K562 (cell line): ENCODE data around the gene B4GALNT4. TPM values are rescaled to one million over a fixed set of nuclear protein-coding genes. Genes with fewer than 3 reads are reported as not detected.
A peak's percentile ranks its signal among the peaks of the same experiment; 100 is the strongest.

Experiments used
- FIP1L1 ChIP-seq: fragments of 200-400 bp; formaldehyde crosslinking; IDR thresholded peaks from 2 replicates; pipeline ENCODE4 v1.6.1; 2018; ENCODE audit warnings: mild to moderate bottlenecking, low read depth, low read length; ENCODE audit not compliant: poor library complexity, severe bottlenecking
- NELFE ChIP-seq: IDR thresholded peaks from 2 replicates; pipeline ENCODE4 v1.6.1; 2011; ENCODE audit warnings: mild to moderate bottlenecking; ENCODE audit not compliant: insufficient read depth, insufficient read length
- NR2C1 ChIP-seq, 2 experiments: fragments of 450-650 bp; IDR thresholded peaks; 2 replicates each; pipeline ENCODE4 v1.6.1; 2017; ENCODE audit warnings: mild to moderate bottlenecking in 2 of 2, antibody characterized with exemption in 1 of 2, inconsistent platforms in 1 of 2, missing compliant biosample characterization in 1 of 2, missing genetic modification characterization in 1 of 2
- POLR2AphosphoS2 ChIP-seq: IDR thresholded peaks from 2 replicates; pipeline ENCODE4 v1.6.1; 2012; ENCODE audit warnings: low read length, improper control_type of control experiment
- POLR2B ChIP-seq: fragments of 450-650 bp; IDR thresholded peaks from 2 replicates; pipeline ENCODE4 v1.6.1; 2018; ENCODE audit warnings: low read depth; ENCODE audit not compliant: partially characterized antibody
- TCFL5 ChIP-seq: fragments of 250-450 bp; sonication (Bioruptor Pico); conservative IDR thresholded peaks from 2 replicates; pipeline ENCODE4 v1.6.1; 2021; ENCODE audit warnings: mild to moderate bottlenecking, moderate library complexity, matching md5 sums
- ZBTB7A ChIP-seq: IDR thresholded peaks from 2 replicates; pipeline ENCODE4 v1.6.1; 2011; ENCODE audit warnings: low read depth, mild to moderate bottlenecking, low read length, moderate library complexity, borderline replicate concordance; ENCODE audit not compliant: control insufficient read depth
- ZNF253 ChIP-seq: fragments of 250-450 bp; sonication (Bioruptor Pico); conservative IDR thresholded peaks from 2 replicates; pipeline ENCODE4 v1.6.1; 2021; ENCODE audit warnings: mild to moderate bottlenecking
- ZNF324 ChIP-seq: fragments of 250-450 bp; sonication (Bioruptor Pico); IDR thresholded peaks from 2 replicates; pipeline ENCODE4 v1.4.0; 2020; ENCODE audit warnings: mild to moderate bottlenecking
- ZNF668 ChIP-seq: fragments of 250-450 bp; sonication (Bioruptor Pico); IDR thresholded peaks from 2 replicates; pipeline ENCODE4 v1.8.0; 2022; ENCODE audit warnings: mild to moderate bottlenecking, inconsistent platforms
- polyA plus RNA-seq, 8 experiments: library from polyadenylated mRNA; depleted of rRNA in 4 of 8; stranded (reverse) in 5 of 8; unstranded in 3 of 8; fragments of >200 nt; fragmentation: Nextera tagmentation in 2 of 8; fragmentation: Illumina TruSeq in 1 of 8; extraction: Ambion mirVana in 2 of 8; extraction: Trizol in 1 of 8; gene quantifications; 2 replicates each; pipeline versions ENCODE4 v1.2.1 to v1.2.3, GENCODE V29; 2011 to 2014; ENCODE audit warnings: inconsistent platforms in 1 of 8, missing spikeins in 1 of 8
- total RNA-seq, 7 experiments: library from RNA; depleted of rRNA in 6 of 7; stranded (reverse); fragments of >200 nt in 6 of 7; fragmentation: Illumina TruSeq in 2 of 7; extraction: Trizol in 2 of 7; gene quantifications; 2 replicates each; pipeline versions ENCODE4 v1.2.1 to v1.2.3, GENCODE V29; 2011 to 2021; ENCODE audit warnings: low replicate concordance in 1 of 7
- TF ChIP-seq, protein P1 (sequence below): sonication (generic); formaldehyde crosslinking; IDR thresholded peaks from 2 replicates; pipeline ENCODE4 v1.8.0; 2023; ENCODE audit warnings: missing genetic modification reagents, mild to moderate bottlenecking, borderline replicate concordance
- TF ChIP-seq, protein P2 (sequence below): sonication (generic); formaldehyde crosslinking; IDR thresholded peaks from 2 replicates; pipeline ENCODE4 v1.8.0; 2022; ENCODE audit warnings: mild to moderate bottlenecking, missing genetic modification reagents

The B4GALNT4 gene
- total and polyA plus RNA-seq, 9 of the 15 experiments (the other 6 are each of a cell fraction or from before 2014, with no cell fraction given): 0.20 to 37.1 (median 10.8) TPM; not detected in 1

DNA sequence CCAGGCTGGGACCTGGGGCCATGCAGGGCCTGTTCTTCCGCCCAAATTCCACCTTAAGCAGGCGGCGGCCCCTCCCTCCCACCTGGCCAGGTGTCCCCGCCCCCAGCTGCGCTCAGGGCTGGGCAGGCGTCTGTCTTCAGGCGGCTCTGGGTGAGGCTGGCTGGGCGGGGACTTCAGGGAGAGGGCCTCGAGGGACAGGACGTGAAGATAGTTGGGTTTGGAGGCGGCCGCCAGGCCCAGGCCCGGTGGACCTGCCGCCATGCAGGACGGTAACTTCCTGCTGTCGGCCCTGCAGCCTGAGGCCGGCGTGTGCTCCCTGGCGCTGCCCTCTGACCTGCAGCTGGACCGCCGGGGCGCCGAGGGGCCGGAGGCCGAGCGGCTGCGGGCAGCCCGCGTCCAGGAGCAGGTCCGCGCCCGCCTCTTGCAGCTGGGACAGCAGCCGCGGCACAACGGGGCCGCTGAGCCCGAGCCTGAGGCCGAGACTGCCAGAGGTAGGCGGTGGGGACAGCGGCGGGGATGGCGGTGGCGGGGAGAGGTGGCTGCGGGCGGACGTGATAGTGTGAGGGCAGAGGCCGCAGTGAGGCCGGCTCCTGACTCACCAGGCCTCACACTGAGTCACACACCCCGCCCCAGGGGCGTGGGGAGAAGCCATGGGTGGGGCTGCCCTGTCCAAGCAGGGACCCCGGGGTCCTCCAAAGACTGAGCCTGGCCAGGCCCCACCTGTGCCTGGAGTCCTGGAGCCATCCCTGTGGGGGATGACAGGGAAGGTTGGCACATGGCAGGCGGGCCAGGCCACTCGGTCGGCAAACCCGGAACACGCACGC is 24.9 kb downstream of the B4GALNT4 start, which contains the start of gene PKP3 (continued):
- TF ChIP-seq NR2C1 (IDR thresholded peaks at IDR 0.05) (peak; percentile 73), NR2C1 (tag; IDR thresholded peaks at IDR 0.05) (peak; percentile 74), POLR2B (peak; percentile 44), ZNF253 (CRISPR knock-in tag) (no peak), NELFE (no peak), ZNF668 (CRISPR knock-in tag) (no peak), TCFL5 (CRISPR knock-in tag) (0 out of 2 replicates have a peak, but pooled peaks have one; percentile 15), POLR2AphosphoS2 (no peak), FIP1L1 (peak; percentile 67), ZBTB7A (peak; percentile 94), ZNF324 (no peak)
- TF ChIP-seq, protein P1, sequence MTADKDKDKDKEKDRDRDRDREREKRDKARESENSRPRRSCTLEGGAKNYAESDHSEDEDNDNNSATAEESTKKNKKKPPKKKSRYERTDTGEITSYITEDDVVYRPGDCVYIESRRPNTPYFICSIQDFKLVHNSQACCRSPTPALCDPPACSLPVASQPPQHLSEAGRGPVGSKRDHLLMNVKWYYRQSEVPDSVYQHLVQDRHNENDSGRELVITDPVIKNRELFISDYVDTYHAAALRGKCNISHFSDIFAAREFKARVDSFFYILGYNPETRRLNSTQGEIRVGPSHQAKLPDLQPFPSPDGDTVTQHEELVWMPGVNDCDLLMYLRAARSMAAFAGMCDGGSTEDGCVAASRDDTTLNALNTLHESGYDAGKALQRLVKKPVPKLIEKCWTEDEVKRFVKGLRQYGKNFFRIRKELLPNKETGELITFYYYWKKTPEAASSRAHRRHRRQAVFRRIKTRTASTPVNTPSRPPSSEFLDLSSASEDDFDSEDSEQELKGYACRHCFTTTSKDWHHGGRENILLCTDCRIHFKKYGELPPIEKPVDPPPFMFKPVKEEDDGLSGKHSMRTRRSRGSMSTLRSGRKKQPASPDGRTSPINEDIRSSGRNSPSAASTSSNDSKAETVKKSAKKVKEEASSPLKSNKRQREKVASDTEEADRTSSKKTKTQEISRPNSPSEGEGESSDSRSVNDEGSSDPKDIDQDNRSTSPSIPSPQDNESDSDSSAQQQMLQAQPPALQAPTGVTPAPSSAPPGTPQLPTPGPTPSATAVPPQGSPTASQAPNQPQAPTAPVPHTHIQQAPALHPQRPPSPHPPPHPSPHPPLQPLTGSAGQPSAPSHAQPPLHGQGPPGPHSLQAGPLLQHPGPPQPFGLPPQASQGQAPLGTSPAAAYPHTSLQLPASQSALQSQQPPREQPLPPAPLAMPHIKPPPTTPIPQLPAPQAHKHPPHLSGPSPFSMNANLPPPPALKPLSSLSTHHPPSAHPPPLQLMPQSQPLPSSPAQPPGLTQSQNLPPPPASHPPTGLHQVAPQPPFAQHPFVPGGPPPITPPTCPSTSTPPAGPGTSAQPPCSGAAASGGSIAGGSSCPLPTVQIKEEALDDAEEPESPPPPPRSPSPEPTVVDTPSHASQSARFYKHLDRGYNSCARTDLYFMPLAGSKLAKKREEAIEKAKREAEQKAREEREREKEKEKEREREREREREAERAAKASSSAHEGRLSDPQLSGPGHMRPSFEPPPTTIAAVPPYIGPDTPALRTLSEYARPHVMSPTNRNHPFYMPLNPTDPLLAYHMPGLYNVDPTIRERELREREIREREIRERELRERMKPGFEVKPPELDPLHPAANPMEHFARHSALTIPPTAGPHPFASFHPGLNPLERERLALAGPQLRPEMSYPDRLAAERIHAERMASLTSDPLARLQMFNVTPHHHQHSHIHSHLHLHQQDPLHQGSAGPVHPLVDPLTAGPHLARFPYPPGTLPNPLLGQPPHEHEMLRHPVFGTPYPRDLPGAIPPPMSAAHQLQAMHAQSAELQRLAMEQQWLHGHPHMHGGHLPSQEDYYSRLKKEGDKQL (CRISPR knock-in tag): no peak; the same call in 1 of the 2 replicates
- TF ChIP-seq, protein P2, sequence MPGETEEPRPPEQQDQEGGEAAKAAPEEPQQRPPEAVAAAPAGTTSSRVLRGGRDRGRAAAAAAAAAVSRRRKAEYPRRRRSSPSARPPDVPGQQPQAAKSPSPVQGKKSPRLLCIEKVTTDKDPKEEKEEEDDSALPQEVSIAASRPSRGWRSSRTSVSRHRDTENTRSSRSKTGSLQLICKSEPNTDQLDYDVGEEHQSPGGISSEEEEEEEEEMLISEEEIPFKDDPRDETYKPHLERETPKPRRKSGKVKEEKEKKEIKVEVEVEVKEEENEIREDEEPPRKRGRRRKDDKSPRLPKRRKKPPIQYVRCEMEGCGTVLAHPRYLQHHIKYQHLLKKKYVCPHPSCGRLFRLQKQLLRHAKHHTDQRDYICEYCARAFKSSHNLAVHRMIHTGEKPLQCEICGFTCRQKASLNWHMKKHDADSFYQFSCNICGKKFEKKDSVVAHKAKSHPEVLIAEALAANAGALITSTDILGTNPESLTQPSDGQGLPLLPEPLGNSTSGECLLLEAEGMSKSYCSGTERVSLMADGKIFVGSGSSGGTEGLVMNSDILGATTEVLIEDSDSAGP: no peak
